NCI-H510A (cell line): ENCODE measurements around the gene KRTAP10-2.
"Not testable (repeated sequence)": the region's sequence is repeated elsewhere in the genome, so short reads cannot be mapped to it uniquely, and the experiment has no call there.

Experiments used
- DNase-seq: peaks from one replicate; lab custom pipeline; 2025; lab: John Stamatoyannopoulos, UW

The KRTAP10-2 gene

GRCh38 chr21:44513389-44514217 lies 37.7 kb downstream of the KRTAP10-2 start:
- DNase-seq = no peak

GRCh38 chr21:44512496-44513388 lies 38.6 kb downstream of the KRTAP10-2 start:
- DNase-seq = no peak

DNA sequence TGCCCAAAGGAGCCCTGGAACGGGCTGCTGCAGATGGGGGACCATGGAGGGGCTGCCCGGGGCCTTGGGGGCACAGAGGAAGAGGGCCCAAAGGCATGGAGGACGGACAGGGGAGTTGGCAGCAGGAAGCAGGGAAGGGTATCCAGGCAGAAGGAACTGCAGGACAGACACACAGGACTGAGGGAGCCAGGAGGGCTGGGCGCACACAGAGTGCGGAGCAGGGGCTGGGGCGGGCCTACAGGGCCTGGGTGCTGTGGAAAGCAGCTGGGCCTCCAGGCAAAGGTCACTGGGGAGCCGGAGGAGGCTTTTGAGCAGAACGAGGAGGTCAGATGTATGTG lies 39.4 kb downstream of the KRTAP10-2 start:
- no peak for DNase-seq

DNA sequence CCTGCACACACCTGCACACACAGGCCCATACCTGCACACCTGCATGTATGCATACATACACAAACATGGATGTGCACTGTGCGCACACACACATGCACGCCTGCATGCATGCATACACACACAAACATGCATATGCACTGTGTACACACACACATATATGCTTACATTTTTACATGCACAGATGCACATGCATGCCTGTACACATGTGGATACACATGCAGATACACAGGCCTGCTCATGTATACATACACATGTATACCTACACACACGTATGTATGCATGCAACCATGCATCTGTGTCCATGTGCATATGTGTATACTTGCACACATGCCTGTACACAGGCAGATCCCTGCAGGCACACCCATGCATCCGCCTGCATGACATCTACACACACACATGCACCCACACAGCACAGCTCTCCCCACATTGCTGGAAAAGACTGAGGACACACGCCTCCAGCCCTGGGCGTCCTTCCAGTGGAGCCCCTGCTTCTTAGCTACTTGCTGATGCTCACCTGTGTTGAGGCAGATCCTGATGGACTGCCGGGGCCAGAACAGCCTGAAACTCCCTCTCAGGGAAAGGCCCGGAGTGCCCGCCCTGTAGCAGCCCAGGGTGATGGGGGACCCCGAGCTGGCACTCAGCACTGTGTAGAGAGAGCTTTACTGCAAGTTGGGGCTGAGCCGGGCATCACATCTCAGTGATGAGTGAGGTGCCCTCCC lies 39.9 kb downstream of the KRTAP10-2 start:
- no peak for DNase-seq

- DNase-seq = peak; percentile 22
Observed at GRCh38 chr21:44510508-44511218, 40.6 kb downstream of the KRTAP10-2 start.

DNA sequence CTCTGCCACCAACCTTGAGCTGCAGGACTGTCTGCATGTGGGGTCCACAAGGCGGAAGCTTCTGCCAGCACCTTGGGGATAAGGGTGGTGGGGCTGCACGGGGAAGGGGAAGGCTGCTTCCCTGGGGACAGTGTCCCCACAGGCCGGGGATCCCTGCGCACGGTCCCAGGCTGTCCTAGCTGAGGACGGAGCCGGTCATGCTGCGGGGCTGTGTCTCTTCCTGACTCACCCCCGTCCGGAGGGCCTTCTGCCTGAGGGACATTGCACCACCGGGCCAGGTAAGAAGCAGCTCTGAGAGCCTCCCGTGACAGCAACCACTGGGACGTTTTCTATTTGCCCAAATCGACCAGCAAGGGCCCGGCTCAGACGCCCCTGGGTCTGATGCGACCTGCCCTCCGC lies 41.2 kb downstream of the KRTAP10-2 start:
- DNase-seq = no peak

DNA sequence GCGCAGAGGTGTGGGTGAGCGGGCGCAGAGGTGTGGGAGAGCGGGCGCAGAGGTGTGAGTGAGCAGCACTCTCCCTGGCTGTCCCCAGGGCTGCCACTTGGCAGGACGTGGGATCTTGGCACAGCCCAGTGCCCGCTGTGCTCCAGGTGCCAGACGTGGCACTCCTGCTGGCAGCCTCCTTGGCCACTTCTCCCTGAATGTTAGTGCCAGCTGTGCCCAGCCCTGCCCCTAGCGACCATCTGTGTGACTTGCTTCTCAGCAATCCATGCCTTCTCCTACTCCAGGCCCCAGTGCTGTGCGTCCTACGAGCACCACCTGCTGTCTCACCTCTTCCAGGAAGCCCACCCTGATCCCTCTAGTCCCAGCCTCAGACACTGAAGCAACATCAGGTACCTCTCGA lies 41.8 kb downstream of the KRTAP10-2 start:
- no peak for DNase-seq

DNA sequence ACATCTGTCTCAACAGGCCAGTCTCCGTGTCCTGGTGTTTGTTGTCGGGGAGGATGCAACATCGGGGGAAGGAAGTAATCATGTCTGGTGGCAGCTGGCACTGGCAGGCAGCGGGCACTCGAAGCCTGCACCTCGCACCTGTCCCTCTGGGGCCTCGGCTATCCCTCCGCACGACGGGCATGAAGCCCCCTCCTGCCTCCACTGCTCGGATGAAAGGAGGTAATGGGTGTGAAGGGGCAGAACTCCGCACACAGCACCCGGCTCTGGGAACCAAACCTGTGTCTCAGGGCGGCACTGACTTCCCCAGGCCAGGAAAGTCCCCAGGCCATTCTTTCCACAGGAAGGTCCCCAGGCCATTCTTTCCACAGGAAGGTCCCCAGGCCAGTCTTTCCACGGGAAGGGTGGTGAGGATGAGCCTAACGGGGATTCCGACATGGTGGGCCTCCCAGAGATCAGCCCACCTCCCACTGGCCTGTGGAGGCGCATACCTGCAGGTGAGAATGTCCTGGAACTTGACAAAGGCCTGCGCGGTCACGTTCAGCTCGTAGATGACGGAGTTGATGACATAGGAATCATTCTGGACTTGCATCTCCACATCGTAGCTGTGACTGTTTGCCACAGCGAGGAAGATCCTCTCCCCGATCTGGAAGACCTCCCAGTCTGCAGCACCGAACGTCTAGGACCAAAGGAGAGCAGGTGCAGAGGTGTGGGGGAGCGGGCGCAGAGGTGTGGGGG lies 42.4 kb downstream of the KRTAP10-2 start:
- no peak for DNase-seq

DNA sequence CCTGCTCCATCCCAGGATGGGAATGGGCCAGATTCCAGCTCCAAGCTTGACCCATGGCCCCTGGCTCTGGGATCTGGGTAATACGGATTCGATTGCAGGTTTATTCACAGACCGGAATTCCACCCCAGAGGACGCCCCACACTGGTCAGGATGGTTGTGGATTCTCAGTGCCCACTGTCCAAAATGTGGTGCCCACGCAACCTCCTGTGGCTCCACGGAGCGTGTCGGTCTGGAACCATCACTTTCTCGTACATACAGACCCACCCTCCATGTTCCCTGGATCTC lies 42.9 kb downstream of the KRTAP10-2 start:
- no peak for DNase-seq

DNA sequence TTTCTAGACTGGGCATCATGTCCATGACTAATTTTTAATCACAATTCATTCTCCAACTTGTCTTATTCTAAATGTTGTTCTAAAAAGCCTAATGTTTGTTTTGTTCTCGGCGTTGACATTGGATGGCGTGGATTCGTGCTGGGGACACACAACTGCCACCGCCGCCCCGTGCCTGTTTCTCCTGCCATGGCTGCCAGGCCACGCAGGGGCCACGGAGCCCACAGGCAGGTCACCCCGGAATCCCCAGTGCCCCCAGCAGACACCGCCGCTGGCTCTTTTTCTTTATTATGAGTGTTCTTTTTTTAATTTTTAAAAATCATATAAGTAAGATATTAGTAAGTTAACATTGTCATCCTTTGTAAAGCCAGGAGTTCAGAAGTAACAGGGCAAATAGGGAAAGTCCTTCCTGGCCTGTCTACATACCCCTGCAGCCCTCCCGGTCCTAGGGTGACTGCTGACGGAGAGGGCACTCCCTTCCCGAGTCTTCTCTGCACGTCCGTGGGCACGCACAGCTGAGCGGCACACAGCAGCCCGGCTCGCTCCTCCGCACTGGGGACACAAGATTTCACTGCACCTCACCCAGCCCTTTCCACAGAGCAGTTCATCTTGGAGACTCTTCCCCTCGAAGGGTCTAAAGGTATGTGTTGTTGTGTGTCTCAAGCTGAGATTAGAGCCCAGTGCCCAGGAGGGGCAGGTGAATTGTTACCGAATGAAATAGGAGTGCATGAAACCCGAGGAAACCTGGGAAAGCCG lies 43.5 kb downstream of the KRTAP10-2 start:
- no peak for DNase-seq

GRCh38 chr21:44506279-44507255 lies 44.7 kb downstream of the KRTAP10-2 start:
- no peak for DNase-seq

DNA sequence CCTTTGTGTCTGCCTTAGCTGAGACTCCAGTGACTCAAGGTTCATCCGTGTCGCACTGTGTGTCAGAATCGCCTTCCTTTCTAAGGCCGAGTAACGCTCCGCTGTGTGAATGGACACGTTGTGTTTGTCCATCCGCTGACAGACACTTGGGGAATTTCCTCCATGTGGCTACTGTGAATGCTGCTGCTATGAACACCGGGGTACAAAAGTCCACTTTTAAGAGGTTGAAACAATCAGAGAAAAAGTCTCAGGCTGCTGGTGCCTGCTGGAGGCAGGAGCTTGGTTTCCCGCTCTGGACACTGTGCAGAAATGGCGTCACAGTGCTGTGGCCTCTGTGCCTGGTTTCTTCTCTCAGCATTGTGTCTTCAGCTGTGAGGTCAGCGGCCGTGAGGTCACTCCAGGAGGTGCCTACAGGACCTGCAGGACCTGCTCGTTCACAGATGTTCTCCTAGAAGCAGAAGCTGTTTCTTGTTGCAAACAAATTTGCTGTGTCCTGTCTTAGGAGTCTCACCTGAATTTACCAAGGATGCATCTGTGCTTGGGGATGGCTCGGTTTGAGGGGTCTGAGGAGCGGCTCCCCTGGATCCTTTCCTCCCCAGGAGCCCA lies 45.5 kb downstream of the KRTAP10-2 start:
- no peak for DNase-seq

- DNase-seq = no peak
Observed at GRCh38 chr21:44503901-44504399, 47.4 kb downstream of the KRTAP10-2 start.

GRCh38 chr21:44503006-44503889 lies 48.1 kb downstream of the KRTAP10-2 start:
- DNase-seq = not testable (repeated sequence)

DNA sequence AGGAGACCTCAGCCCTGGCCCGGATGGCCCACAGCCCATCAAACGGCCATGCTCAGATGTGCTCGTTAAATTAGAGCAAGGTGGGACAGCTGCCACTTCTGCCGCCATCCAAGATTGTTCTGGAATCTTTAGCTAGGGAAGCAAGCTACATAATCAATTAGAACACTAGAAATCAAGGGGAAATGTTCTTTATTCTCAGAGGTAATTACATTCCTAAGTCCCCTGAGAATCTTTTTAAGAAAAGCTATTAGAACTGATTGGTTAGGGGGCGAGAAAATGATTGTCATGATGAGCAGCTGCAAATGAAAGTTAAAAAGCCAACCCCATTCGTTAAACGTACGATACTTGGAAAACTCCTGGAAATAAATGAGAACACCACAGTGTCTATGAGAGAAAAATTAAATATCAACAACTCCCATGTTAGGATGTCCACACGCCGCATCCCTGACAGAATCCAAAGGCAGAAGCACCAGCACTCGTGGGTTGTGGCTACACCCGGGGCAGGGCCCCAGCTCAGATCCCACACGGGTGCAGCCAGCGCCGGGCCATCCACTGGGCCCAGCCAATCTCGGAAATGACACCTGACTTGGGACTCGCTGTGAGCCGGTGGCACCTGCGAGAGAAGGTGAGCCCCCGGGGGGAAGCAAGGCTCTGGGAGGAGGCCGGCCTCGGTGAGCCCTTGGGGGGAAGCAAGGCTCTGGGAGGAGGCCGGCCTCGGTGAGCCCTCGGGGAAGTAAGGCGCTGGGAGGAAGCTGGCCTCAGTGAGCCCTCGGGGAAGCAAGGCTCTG lies 48.9 kb downstream of the KRTAP10-2 start:
- no peak for DNase-seq
